ENCODE data around the gene SULT1C3.

DNA sequence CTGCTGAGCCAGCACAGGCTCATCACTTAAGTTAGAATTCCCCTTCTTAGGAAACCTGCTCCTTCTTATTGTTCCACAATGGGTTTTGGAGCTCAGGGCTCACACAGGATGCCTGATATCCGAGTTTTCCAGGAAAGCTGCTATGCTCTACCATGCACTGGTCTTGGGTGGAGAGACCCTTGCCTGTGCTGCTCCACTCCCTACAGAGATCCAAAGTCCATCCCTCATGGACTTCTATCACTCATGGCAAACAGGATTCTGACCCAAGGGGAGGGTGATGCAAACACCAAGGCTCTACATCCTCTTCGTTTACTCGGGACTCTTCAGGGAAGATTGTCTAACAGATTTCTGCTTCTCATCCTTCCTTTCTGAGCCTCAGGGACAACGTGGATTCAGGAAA lies 54.1 kb downstream of the SULT1C3 start:
- TF ChIP-seq, protein P1, sequence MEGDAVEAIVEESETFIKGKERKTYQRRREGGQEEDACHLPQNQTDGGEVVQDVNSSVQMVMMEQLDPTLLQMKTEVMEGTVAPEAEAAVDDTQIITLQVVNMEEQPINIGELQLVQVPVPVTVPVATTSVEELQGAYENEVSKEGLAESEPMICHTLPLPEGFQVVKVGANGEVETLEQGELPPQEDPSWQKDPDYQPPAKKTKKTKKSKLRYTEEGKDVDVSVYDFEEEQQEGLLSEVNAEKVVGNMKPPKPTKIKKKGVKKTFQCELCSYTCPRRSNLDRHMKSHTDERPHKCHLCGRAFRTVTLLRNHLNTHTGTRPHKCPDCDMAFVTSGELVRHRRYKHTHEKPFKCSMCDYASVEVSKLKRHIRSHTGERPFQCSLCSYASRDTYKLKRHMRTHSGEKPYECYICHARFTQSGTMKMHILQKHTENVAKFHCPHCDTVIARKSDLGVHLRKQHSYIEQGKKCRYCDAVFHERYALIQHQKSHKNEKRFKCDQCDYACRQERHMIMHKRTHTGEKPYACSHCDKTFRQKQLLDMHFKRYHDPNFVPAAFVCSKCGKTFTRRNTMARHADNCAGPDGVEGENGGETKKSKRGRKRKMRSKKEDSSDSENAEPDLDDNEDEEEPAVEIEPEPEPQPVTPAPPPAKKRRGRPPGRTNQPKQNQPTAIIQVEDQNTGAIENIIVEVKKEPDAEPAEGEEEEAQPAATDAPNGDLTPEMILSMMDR (IDR thresholded peaks at IDR 0.05; ENCODE audit: low read depth, low read length, poor library complexity, severe bottlenecking) = no peak
- no peak for TF ChIP-seq EZH2phosphoT487 (IDR thresholded peaks at IDR 0.05; ENCODE audit: borderline replicate concordance, low read length)
